HL-60 (cell line): ENCODE data around the gene CRABP2.

Experiments
- DNase-seq, 2 experiments: peaks; one replicate each; pipeline ENCODE4 v3.0.0-alpha.2; 2010 to 2020; ENCODE audit warnings: low read depth in 1 of 2, low spot score in 1 of 2
- H3K27ac ChIP-seq: fragments of 250-450 bp; sonication (Bioruptor Pico); replicated peaks from 2 replicates; pipeline ENCODE4 v1.5.1; 2020; ENCODE audit warnings: mild to moderate bottlenecking, moderate library complexity
- H3K27me3 ChIP-seq: fragments of 250-450 bp; sonication (Bioruptor Pico); 2 replicates; pipeline ENCODE4 v1.5.1; 2021; ENCODE audit warnings: mild to moderate bottlenecking, moderate library complexity; ENCODE audit not compliant: insufficient read depth, poor library complexity, severe bottlenecking
- H3K4me3 ChIP-seq: replicated peaks from 2 replicates; pipeline ENCODE4 v1.5.1; 2011; ENCODE audit warnings: mild to moderate bottlenecking, control low read depth, low read length; ENCODE audit not compliant: insufficient read depth
- GABPA ChIP-seq: IDR thresholded peaks from 2 replicates; pipeline ENCODE4 v1.6.1; 2012; ENCODE audit warnings: low read depth
- POLR2AphosphoS5 ChIP-seq: IDR thresholded peaks from 2 replicates; pipeline ENCODE4 v1.6.1; 2012; ENCODE audit warnings: low read depth
- SPI1 ChIP-seq: IDR thresholded peaks from 2 replicates; pipeline ENCODE4 v1.6.1; 2012; ENCODE audit warnings: low read depth, mild to moderate bottlenecking, borderline replicate concordance
- TF ChIP-seq, protein P1 (sequence below): IDR thresholded peaks from one replicate; pipeline ENCODE4 v1.5.1; 2011; ENCODE audit warnings: low read length, control low read depth, inconsistent platforms; ENCODE audit not compliant: insufficient read depth
- TF ChIP-seq, protein P2 (sequence below): IDR thresholded peaks from 2 replicates; pipeline ENCODE4 v1.6.1; 2012; ENCODE audit warnings: low read depth; ENCODE audit not compliant: insufficient replicate concordance

CRABP2 gene

DNA sequence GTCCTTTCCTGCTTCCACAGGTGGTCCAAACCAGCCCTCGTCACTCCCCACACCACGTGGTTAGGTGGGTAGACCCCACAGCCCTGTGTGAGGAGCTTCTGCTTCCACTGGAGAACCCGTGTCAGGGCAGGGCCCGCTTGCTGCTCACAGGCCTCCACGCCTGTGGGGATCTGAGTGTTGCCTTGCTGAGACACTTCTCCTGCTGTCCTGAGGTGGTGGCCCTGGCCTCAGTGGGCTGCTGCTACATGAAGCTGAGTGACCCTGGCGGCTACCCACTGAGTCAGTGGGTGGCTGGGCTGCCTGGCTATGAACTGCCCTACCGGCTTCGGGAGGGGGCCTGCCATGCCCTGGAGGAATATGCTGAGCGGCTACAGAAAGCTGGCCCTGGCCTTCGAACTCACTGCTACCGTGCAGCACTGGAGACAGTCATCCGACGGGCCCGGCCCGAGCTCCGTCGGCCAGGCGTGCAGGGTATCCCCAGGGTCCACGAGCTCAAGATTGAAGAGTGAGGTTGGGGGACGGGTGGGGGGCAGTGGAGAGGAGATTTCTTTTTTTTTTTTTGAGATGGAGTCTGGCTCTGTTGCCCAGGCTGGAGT lies 28.7 kb upstream of the CRABP2 start:
- no peak for DNase-seq
- TF ChIP-seq SPI1: no peak
- no peak for TF ChIP-seq GABPA
- TF ChIP-seq, protein P1, sequence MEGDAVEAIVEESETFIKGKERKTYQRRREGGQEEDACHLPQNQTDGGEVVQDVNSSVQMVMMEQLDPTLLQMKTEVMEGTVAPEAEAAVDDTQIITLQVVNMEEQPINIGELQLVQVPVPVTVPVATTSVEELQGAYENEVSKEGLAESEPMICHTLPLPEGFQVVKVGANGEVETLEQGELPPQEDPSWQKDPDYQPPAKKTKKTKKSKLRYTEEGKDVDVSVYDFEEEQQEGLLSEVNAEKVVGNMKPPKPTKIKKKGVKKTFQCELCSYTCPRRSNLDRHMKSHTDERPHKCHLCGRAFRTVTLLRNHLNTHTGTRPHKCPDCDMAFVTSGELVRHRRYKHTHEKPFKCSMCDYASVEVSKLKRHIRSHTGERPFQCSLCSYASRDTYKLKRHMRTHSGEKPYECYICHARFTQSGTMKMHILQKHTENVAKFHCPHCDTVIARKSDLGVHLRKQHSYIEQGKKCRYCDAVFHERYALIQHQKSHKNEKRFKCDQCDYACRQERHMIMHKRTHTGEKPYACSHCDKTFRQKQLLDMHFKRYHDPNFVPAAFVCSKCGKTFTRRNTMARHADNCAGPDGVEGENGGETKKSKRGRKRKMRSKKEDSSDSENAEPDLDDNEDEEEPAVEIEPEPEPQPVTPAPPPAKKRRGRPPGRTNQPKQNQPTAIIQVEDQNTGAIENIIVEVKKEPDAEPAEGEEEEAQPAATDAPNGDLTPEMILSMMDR: no peak
- TF ChIP-seq, protein P2, sequence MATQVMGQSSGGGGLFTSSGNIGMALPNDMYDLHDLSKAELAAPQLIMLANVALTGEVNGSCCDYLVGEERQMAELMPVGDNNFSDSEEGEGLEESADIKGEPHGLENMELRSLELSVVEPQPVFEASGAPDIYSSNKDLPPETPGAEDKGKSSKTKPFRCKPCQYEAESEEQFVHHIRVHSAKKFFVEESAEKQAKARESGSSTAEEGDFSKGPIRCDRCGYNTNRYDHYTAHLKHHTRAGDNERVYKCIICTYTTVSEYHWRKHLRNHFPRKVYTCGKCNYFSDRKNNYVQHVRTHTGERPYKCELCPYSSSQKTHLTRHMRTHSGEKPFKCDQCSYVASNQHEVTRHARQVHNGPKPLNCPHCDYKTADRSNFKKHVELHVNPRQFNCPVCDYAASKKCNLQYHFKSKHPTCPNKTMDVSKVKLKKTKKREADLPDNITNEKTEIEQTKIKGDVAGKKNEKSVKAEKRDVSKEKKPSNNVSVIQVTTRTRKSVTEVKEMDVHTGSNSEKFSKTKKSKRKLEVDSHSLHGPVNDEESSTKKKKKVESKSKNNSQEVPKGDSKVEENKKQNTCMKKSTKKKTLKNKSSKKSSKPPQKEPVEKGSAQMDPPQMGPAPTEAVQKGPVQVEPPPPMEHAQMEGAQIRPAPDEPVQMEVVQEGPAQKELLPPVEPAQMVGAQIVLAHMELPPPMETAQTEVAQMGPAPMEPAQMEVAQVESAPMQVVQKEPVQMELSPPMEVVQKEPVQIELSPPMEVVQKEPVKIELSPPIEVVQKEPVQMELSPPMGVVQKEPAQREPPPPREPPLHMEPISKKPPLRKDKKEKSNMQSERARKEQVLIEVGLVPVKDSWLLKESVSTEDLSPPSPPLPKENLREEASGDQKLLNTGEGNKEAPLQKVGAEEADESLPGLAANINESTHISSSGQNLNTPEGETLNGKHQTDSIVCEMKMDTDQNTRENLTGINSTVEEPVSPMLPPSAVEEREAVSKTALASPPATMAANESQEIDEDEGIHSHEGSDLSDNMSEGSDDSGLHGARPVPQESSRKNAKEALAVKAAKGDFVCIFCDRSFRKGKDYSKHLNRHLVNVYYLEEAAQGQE: no peak
- no peak; the same call in 1 of the 2 replicates for TF ChIP-seq POLR2AphosphoS5
- no peak overlapping the region for H3K27ac ChIP-seq
- no peak overlapping the region for H3K4me3 ChIP-seq
- H3K27me3 ChIP-seq: no peaks in the 10 kb centered on the region

DNA sequence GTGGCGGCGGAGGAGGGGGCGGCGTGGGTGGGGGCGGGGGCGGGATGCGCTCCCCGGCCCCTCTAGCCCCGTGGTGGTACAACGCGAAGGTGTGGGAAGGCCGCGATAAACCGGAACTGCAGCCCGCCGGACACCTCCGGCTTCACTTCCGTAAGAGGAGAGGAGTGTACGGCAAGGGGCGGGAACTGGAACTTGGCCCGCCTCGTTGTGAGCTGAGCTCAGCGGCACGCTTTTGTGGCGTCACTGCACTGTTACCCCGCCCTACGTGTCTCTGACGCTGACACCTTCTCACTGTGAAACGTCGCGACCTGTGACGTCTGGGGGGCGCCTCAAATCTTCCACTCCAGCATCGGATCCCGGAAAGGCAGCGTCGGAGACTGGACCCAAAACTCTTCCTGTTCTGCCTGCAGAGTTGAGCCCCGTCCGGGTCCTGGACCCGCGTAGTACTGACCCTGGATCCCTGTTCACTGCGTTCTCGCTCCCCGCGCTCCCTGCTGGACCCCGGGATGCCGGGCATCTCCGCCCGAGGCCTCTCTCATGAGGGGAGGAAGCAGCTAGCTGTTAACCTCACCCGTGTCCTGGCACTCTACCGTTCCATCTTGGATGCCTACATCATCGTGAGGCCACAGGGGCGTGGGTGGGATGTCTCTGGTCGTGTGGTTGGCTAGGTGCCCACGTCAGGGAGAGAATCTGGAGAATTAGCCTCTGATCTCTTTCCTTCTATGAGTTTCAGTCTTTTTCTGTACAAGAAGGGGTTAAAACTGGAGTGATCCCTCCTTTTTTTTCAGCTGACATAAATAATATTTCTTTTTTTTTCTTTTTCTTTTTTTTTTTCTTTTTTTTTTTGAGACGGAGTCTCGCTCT lies 23.4 kb upstream of the CRABP2 start, which contains the start of gene ISG20L2:
TSS of gene ISG20L2 (minus strand) at position 168 of the 864 bp plus-strand sequence. CDS start 1,114 bp downstream, outside the sequence.
- TF ChIP-seq, protein P1: no peak
- TF ChIP-seq SPI1: peak; percentile 84
- TF ChIP-seq, protein P2: no peak
- TF ChIP-seq POLR2AphosphoS5: peak; percentile 59
- TF ChIP-seq GABPA: peak; percentile 83

DNA sequence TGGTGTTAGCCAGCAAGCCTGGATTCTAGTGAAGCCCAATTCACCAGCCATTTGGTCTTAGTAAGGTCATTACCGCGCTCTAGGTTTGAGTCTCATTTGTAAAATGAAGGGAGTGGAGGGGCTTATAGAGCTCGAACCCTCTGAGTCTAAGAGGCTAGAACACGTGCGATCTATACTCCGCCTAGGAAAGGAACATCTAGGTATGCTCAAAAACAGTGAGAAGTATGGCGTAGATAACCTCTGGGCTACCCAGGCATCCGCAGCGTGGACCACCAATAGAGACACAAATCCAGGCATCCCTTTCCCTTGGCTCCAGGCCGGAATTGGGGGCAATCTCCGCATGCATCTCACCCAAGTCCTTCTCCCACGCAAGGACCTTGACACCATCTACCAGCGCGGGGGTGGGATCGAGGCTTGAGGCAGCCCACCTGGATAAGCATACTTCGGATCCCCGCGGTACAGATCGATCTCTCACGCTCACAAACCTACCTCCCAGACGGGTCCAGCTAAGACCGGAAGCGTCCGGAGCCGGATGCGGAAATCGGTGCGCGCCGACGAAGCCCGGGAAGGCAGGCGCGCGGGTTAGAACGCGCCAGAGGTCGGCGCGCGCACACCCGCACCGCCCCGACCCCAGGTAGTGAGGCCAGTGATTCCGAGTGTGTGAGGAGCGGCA lies 22.7 kb upstream of the CRABP2 start, which contains the start of gene METTL25B:
TSS of gene METTL25B (plus strand) at position 544 of the 673 bp plus-strand sequence. CDS start 636 bp downstream, outside the sequence.
- peak; percentile 86 to 89 for DNase-seq
- Histone ChIP-seq H3K4me3 (peak within 1 kb of the TSS; percentile 98), H3K27me3 (no peaks in the 10 kb centered on the region), H3K27ac (peak within 1 kb of the TSS; percentile 73)
- TF ChIP-seq GABPA: peak; percentile 86
- no peak for TF ChIP-seq POLR2AphosphoS5

More for the DNA sequence above, 23.4 kb upstream of the CRABP2 start, which contains the start of gene ISG20L2:
- Histone ChIP-seq H3K4me3 (peak within 1 kb of the TSS; percentile 98), H3K27ac (peak within 1 kb of the TSS; percentile 73), H3K27me3 (no peaks in the 10 kb centered on the region)
- peak; percentile 98 to 100 for DNase-seq
